Glutamatergic neuron (in vitro differentiated cells): ENCODE measurements around the gene NTSR2. TPM values are rescaled to one million over a fixed set of nuclear protein-coding genes. Genes with fewer than 3 reads are reported as not detected.

ENCODE experiments used
- DNase-seq: peaks from one replicate; pipeline ENCODE4 v3.0.0; 2022
- H3K27ac Mint-ChIP-seq: one replicate; pipeline ENCODE4 v1.8.0; 2020; ENCODE audit warnings: mild to moderate bottlenecking, mixed read lengths, inconsistent platforms; ENCODE audit not compliant: unreplicated experiment
- H3K27me3 Mint-ChIP-seq: one replicate; pipeline ENCODE4 v1.8.0; 2020; ENCODE audit warnings: mild to moderate bottlenecking, moderate library complexity, mixed read lengths, inconsistent platforms; ENCODE audit not compliant: unreplicated experiment
- H3K36me3 Mint-ChIP-seq: one replicate; pipeline ENCODE4 v1.8.0; 2020; ENCODE audit warnings: mild to moderate bottlenecking, mixed read lengths, inconsistent platforms; ENCODE audit not compliant: unreplicated experiment
- H3K4me1 Mint-ChIP-seq: one replicate; pipeline ENCODE4 v1.8.0; 2020; ENCODE audit warnings: mild to moderate bottlenecking, low read depth, mixed read lengths, inconsistent platforms; ENCODE audit not compliant: unreplicated experiment
- H3K4me3 Mint-ChIP-seq: one replicate; pipeline ENCODE4 v1.8.0; 2020; ENCODE audit warnings: mild to moderate bottlenecking, mixed read lengths, inconsistent platforms; ENCODE audit not compliant: unreplicated experiment
- H3K9me3 Mint-ChIP-seq: one replicate; pipeline ENCODE4 v1.8.0; 2020; ENCODE audit warnings: mild to moderate bottlenecking, moderate library complexity, mixed read lengths, inconsistent platforms; ENCODE audit not compliant: unreplicated experiment
- CTCF ChIP-seq: fragments of 200-600 bp; sonication (generic); IDR thresholded peaks from one replicate; pipeline ENCODE4 v1.5.0; 2021; ENCODE audit not compliant: partially characterized antibody, unreplicated experiment
- total RNA-seq: library from RNA; stranded (reverse); fragmentation: NEBNext Ultra II Directional; extraction: Animal tissue kit (Norgen Biotek cat#: 25700); gene quantifications from one replicate; pipeline ENCODE4 v1.2.1, GENCODE V29; 2021; ENCODE audit not compliant: unreplicated experiment

The NTSR2 gene
- total RNA-seq, 1 donor from 2014 or later: not detected

GRCh38 chr2:11701206-11701605, 31.2 kb upstream of the NTSR2 start:
- no peak overlapping the region for H3K27ac Mint-ChIP-seq
- peaks cover 18% of the 10 kb centered on the region for H3K4me1 Mint-ChIP-seq
- peaks cover 11% of the 10 kb centered on the region for H3K36me3 Mint-ChIP-seq
- H3K27me3 Mint-ChIP-seq: no peaks in the 10 kb centered on the region
- TF ChIP-seq CTCF: no peak
- no peak overlapping the region for H3K4me3 Mint-ChIP-seq
- DNase-seq: no peak
- H3K9me3 Mint-ChIP-seq: peaks cover 3% of the 10 kb centered on the region

DNA sequence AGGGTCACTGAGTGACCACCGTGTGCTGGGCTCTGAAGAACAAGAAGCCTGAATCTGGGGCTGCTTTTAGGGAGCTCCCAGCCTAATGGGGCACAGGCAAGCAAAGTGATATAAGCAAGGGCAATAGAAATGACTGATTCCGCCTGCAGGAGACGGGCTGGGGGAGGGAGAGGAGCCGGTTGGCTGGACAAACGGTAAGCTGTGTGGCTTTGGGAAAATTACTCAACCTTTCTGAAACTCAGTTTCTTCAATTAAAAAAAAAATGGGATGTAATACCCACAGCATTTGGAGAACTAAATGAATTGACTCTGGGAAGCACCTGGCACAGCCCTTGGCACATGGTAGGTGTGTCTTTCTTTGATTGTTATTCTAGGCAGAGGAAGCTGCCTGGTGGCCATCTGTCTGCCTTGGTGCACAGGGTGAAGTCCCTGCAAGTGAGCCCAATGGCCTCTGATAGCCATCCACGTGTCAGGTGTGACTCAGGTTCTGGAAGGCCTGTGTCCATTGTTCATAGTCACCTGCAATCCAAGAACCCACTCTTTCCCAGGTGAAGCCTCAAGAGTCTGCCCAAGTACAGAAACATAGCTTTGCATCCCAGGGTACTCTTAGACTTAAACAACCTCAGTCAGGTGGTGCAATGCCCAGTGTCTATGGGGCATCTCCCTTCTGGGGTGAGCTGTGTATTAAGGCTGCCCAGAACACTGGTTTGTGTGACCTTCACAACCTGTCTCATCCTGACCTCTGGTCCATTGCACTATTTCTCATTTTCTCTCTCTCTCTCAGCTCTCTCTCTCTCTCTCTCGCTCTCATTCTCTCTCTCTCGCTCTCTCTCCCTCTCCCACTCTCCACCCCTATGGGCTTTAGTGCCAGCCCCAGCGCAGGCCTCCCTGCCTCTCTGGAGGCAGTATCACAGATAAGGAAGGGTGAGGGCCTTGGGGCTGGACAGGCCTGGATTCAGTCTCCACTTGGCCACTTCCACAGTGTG, 30.0 kb upstream of the NTSR2 start:
- no peak for TF ChIP-seq CTCF
- no peak overlapping the region for H3K4me3 Mint-ChIP-seq
- H3K9me3 Mint-ChIP-seq: peaks cover 3% of the 10 kb centered on the region
- DNase-seq: peak; percentile 26
- no peaks in the 10 kb centered on the region for H3K36me3 Mint-ChIP-seq
- H3K27ac Mint-ChIP-seq: no peak overlapping the region
- H3K4me1 Mint-ChIP-seq: peaks cover 18% of the 10 kb centered on the region
- H3K27me3 Mint-ChIP-seq: no peaks in the 10 kb centered on the region

DNA sequence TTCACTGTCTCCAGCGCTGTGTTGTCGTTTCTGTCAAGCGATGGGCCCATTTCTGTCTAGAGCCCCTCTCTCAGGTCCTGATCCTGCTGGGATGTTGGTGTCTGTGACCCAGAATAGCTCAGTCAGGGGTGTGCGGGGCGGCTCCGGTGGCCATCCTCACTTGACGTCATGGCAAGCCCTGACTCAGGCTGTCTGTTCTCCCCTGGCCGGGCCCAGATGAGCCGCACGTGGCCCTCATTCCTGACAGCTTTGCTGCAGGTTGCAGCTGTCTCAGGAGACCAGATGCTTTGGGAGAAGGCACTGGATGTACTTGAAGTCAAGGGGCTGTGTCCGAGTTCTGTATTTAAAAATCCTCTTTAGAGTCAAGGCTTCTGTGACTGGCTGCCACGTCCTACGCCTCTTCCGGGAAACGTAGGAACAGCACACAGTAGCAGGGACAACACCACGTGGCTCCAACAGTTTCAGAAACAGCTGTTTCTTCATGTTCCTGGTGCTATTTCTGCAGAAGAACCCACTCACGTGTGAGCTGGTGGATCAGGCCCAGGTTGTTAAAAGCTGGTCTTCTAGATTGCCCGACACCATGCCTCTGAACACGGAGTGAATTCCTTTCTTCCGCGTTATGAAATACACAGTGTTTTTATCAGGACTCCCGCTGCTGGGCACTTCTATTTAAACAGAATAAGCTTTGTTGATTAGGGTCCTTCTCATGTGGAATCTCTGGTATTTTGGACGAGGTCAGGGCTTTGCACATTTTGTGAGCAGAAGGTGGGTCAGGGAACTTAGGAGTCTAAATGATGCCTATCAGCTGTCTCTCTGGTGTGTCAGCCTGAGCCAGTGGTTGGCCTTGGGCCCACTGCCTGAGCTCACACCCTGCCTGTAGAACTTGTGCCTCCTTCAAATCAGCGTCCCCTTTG, 28.3 kb upstream of the NTSR2 start:
- no peaks in the 10 kb centered on the region for H3K36me3 Mint-ChIP-seq
- peak; percentile 43 for DNase-seq
- peaks cover 5% of the 10 kb centered on the region for H3K9me3 Mint-ChIP-seq
- H3K27me3 Mint-ChIP-seq: no peaks in the 10 kb centered on the region
- H3K27ac Mint-ChIP-seq: peak overlapping the region; percentile 25
- TF ChIP-seq CTCF: no peak
- no peak overlapping the region for H3K4me3 Mint-ChIP-seq
- peaks cover 18% of the 10 kb centered on the region for H3K4me1 Mint-ChIP-seq

GRCh38 chr2:11697103-11697871, 27.3 kb upstream of the NTSR2 start:
- peak overlapping the region; percentile 59 for H3K27ac Mint-ChIP-seq

More at GRCh38 chr2:11697103-11697871, 27.3 kb upstream of the NTSR2 start:
- Mint-ChIP-seq H3K27me3 (no peaks in the 10 kb centered on the region), H3K36me3 (no peaks in the 10 kb centered on the region), H3K4me3 (no peak overlapping the region), H3K4me1 (peaks cover 18% of the 10 kb centered on the region), H3K9me3 (peaks cover 5% of the 10 kb centered on the region)
- DNase-seq: peak; percentile 37
- TF ChIP-seq CTCF: no peak
